ENCODE measurements around the gene MYL2. TPM values are rescaled to one million over a fixed set of nuclear protein-coding genes. Genes with fewer than 3 reads are reported as not detected.
"Not testable (repeated sequence)": the region's sequence is repeated elsewhere in the genome, so short reads cannot be mapped to it uniquely, and the experiment has no call there.

MYL2 gene
- total RNA-seq, 1 donor from 2014 or later = not detected

DNA sequence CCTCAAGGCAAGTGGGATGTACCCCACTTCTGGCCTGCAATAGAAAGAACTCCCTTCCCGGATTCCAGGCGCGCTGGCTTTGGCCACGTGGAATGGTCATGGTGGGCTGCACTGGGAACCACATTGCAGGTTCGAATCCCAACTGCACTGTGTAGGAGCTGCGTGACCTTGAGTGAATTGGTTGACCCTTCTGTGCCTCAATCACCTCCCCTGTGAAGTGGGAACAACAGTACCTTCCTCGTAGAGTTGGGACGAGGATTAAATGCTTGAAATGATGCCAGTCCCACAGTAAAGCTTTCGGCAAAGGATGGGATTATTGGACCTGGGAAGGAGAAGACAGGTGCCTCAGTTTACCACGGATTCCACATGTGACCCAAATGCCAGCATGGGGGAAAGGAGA lies 36.8 kb upstream of the MYL2 start:
- H3K9me3 Mint-ChIP-seq = peaks cover 1% of the 10 kb centered on the region
- peaks cover 23% of the 10 kb centered on the region for H3K27me3 Mint-ChIP-seq (ENCODE audit: low read depth)
- H3K36me3 Mint-ChIP-seq = no peaks in the 10 kb centered on the region
- H3K4me1 Mint-ChIP-seq = no peaks in the 10 kb centered on the region
- DNase-seq (ENCODE audit: low spot score in 2 of 2, unreplicated experiment in 2 of 2) = no peak
- no peak overlapping the region for H3K27ac Mint-ChIP-seq
- TF ChIP-seq CTCF (IDR thresholded peaks at IDR 0.05; ENCODE audit: unreplicated experiment) = no peak
- H3K4me3 Mint-ChIP-seq = no peak overlapping the region

DNA sequence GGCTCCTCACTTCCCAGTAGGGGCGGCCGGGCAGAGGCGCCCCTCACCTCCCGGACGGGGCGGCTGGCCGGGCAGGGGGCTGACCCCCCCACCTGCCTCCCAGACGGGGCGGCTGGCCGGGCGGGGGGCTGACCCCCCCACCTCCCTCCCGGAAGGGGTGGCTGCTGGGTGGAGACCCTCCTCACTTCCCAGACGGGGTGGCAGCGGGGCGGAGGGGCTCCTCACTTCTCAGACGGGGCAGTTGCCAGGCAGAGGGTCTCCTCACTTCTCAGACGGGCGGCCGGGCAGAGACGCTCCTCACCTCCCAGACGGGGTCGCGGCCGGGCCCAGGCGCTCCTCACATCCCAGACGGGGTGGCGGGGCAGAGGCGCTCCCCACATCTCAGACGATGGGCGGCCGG lies 30.5 kb upstream of the MYL2 start:
- H3K4me1 Mint-ChIP-seq; H3K27me3 Mint-ChIP-seq (ENCODE audit: low read depth); H3K4me3 Mint-ChIP-seq; H3K36me3 Mint-ChIP-seq; DNase-seq (ENCODE audit: low spot score in 2 of 2, unreplicated experiment in 2 of 2); H3K27ac Mint-ChIP-seq: not testable (repeated sequence)
- H3K9me3 Mint-ChIP-seq = peaks cover 31% of the 10 kb centered on the region

DNA sequence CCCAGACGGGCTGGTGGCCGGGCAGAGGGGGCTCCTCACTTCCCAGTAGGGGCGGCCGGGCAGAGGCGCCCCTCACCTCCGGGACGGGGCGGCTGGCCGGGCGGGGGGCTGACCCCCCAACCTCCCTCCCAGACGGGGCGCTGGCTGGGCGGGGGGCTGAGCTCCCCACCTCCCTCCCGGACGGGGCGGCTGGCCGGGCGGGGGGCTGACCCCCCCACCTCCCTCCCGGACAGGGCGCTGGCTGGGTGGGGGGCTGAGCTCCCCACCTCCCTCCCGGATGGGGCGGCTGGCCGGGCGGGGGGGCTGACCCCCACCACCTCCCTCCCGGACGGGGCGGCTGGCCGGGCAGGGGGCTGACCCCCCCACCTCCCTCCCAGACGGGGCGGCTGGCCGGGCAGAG lies 30.1 kb upstream of the MYL2 start:
- H3K4me3 Mint-ChIP-seq; H3K27ac Mint-ChIP-seq; DNase-seq (ENCODE audit: low spot score in 2 of 2, unreplicated experiment in 2 of 2); H3K36me3 Mint-ChIP-seq; H3K27me3 Mint-ChIP-seq (ENCODE audit: low read depth); H3K4me1 Mint-ChIP-seq: not testable (repeated sequence)
- H3K9me3 Mint-ChIP-seq = peaks cover 35% of the 10 kb centered on the region

DNA sequence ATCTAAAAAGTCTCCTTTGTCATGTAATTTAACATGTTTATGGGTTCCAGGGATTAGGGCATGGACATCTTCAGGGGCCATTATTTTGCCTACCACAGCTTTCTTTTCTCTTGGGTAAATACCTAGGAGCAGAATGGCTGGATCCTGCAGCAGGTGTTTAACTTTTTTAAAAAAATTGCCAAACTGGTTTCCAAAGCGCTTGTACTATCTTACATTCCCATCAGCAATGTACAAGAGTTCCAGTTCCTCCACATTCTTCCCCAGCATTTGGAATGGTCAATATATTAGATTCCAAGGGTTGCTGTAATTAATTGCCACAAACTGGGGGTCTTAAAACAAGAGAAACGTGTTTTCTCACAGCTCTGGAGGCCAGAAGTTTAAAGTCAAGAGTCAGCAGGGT lies 27.7 kb upstream of the MYL2 start:
- no peak overlapping the region for H3K27ac Mint-ChIP-seq
- no peak for TF ChIP-seq CTCF (IDR thresholded peaks at IDR 0.05; ENCODE audit: unreplicated experiment)
- no peak overlapping the region for H3K4me3 Mint-ChIP-seq
- no peaks in the 10 kb centered on the region for H3K4me1 Mint-ChIP-seq
- DNase-seq (ENCODE audit: low spot score in 2 of 2, unreplicated experiment in 2 of 2) = no peak
- H3K36me3 Mint-ChIP-seq = no peaks in the 10 kb centered on the region
- H3K9me3 Mint-ChIP-seq = peaks cover 43% of the 10 kb centered on the region
- peaks cover 9% of the 10 kb centered on the region for H3K27me3 Mint-ChIP-seq (ENCODE audit: low read depth)

DNA sequence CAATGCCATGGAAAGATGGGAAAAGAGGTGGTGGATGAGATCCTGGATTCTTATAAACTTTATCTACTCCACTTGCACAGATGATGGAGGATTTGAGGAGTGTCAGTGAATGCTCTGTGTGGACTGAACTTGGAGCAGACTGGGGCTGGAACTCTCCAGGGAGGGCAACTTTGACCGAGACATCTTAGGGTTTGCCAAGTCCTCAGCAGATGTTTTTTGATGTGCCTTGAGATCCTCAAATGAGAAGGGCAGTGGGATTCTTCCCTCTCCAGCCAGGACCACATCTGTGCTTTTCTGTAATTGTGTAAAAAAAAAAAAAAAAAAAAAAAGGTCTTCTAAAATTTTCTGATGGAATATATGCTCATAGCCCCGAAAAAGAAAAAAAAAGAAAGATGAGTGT lies 23.0 kb upstream of the MYL2 start:
- Mint-ChIP-seq H3K27me3 (ENCODE audit: low read depth) (peaks cover 8% of the 10 kb centered on the region), H3K27ac (no peak overlapping the region), H3K4me3 (no peak overlapping the region), H3K36me3 (no peaks in the 10 kb centered on the region), H3K4me1 (no peaks in the 10 kb centered on the region), H3K9me3 (peaks cover 32% of the 10 kb centered on the region)
- no peak for DNase-seq (ENCODE audit: low spot score in 2 of 2, unreplicated experiment in 2 of 2)
- no peak for TF ChIP-seq CTCF (IDR thresholded peaks at IDR 0.05; ENCODE audit: unreplicated experiment)

GRCh38 chr12:110941391-110941790 lies 21.0 kb upstream of the MYL2 start:
- Mint-ChIP-seq H3K27me3 (ENCODE audit: low read depth) (peaks cover 19% of the 10 kb centered on the region), H3K36me3 (no peaks in the 10 kb centered on the region), H3K27ac (no peak overlapping the region), H3K9me3 (peaks cover 17% of the 10 kb centered on the region), H3K4me1 (peaks cover 4% of the 10 kb centered on the region), H3K4me3 (no peak overlapping the region)
- peak in 1 of 2 experiments; percentile 27 for DNase-seq (ENCODE audit: low spot score in 2 of 2, unreplicated experiment in 2 of 2)
- TF ChIP-seq CTCF (IDR thresholded peaks at IDR 0.05; ENCODE audit: unreplicated experiment) = no peak

GRCh38 chr12:110940933-110941332 lies 20.6 kb upstream of the MYL2 start:
- TF ChIP-seq CTCF (IDR thresholded peaks at IDR 0.05; ENCODE audit: unreplicated experiment) = no peak
- Mint-ChIP-seq H3K27ac (no peak overlapping the region), H3K36me3 (no peaks in the 10 kb centered on the region), H3K4me3 (no peak overlapping the region), H3K4me1 (peaks cover 4% of the 10 kb centered on the region), H3K9me3 (peaks cover 13% of the 10 kb centered on the region), H3K27me3 (ENCODE audit: low read depth) (peaks cover 24% of the 10 kb centered on the region)
- peak in 1 of 2 experiments; percentile 5 for DNase-seq (ENCODE audit: low spot score in 2 of 2, unreplicated experiment in 2 of 2)
